Upper lobe of left lung (tissue), 6 donors: ENCODE measurements around the gene SEL1L. TPM values are rescaled to one million over a fixed set of nuclear protein-coding genes. Genes with fewer than 3 reads are reported as not detected.

Experiments used
- ATAC-seq, 2 donors: fragments of 200-7000 bp; cut with Tn5 transposase; one replicate each; pipeline ENCODE4 v1.9.1; 2022; ENCODE audit warnings: mild to moderate bottlenecking in 2 of 2, moderate library complexity in 2 of 2; ENCODE audit not compliant: low FRiP score in 2 of 2
- DNase-seq, 2 donors: peaks; one replicate each; pipeline ENCODE4 v3.0.0-alpha.2; 2019 to 2020
- H3K27ac ChIP-seq, 4 donors: fragments of 200-600 bp; sonication (generic); one replicate each; pipeline ENCODE4 v1.5.1; 2016 to 2019
- H3K27me3 ChIP-seq, 4 donors: fragments of 200-600 bp; sonication (generic); one replicate each; pipeline ENCODE4 v1.5.1; 2017 to 2019
- H3K36me3 ChIP-seq, 4 donors: fragments of 200-600 bp; sonication (generic); one replicate each; pipeline ENCODE4 v1.5.1; 2016 to 2019
- H3K4me1 ChIP-seq, 4 donors: fragments of 200-600 bp; sonication (generic); one replicate each; pipeline ENCODE4 v1.5.1; 2018 to 2019
- H3K4me3 ChIP-seq, 4 donors: fragments of 200-600 bp; sonication (generic); one replicate each; pipeline ENCODE4 v1.5.1; 2017 to 2019; ENCODE audit warnings: mild to moderate bottlenecking in 2 of 4, moderate library complexity in 1 of 4
- H3K9me3 ChIP-seq, 4 donors: fragments of 200-600 bp; sonication (generic); one replicate each; pipeline ENCODE4 v1.5.1; 2018 to 2019
- CTCF ChIP-seq, 6 experiments: fragments of 450-650 bp in 4 of 6; fragments of 200-600 bp in 2 of 6; sonication (generic) in 2 of 6; IDR thresholded peaks; one replicate each; pipeline ENCODE4 v1.5.1; 2016 to 2019; ENCODE audit warnings: antibody characterized with exemption in 6 of 6
- EP300 ChIP-seq, 4 donors: sonication (generic); formaldehyde crosslinking; IDR thresholded peaks; one replicate each; pipeline ENCODE4 v1.5.1; 2017; ENCODE audit warnings: antibody characterized with exemption in 4 of 4, control low read depth in 2 of 4
- POLR2A ChIP-seq, 4 donors: fragments of 450-650 bp; IDR thresholded peaks; one replicate each; pipeline ENCODE4 v1.5.1; 2016 to 2017; ENCODE audit warnings: antibody characterized with exemption in 4 of 4, mild to moderate bottlenecking in 2 of 4
- POLR2AphosphoS5 ChIP-seq, 2 donors: sonication (generic); formaldehyde crosslinking; IDR thresholded peaks; one replicate each; pipeline ENCODE4 v1.5.1; 2017; ENCODE audit warnings: antibody characterized with exemption in 2 of 2
- WGBS, 2 donors: methylation state at CpG; one replicate each; pipeline ENCODE4 v1.1.5; 2017 to 2018; 5-methylcytosine and 5-hydroxymethylcytosine counted together
- total RNA-seq, 6 donors: library from RNA; depleted of rRNA in 4 of 6; stranded (reverse); fragments of >200 nt in 4 of 6; gene quantifications; one replicate each; pipeline versions ENCODE4 v1.1.0 to v1.2.1, GENCODE V29; 2016 to 2021
- donor health status: DM: no; HTN: no; CAD: no; lungs with moderate emphysema.
- donor health status: DM: no; HTN: yes; CAD: no; lungs with severe emphysema.

Gene SEL1L
- total RNA-seq, 6 donors from 2014 or later = 24.1 to 120 (median 64.0) TPM

GRCh38 chr14:81559385-81559784 is 25.7 kb upstream of the SEL1L start:
- WGBS, 2 donors = 43 to 57% methylated on average over 3 of the region's 3 CpGs
- TF ChIP-seq POLR2A (IDR thresholded peaks at IDR 0.05) = no peak
- TF ChIP-seq EP300 (IDR thresholded peaks at IDR 0.05) = no peak
- no peak for TF ChIP-seq POLR2AphosphoS5 (IDR thresholded peaks at IDR 0.05)
- TF ChIP-seq CTCF (IDR thresholded peaks at IDR 0.05) = no peak
- Histone ChIP-seq H3K27ac (no peak overlapping the region), H3K27me3 (no peaks in the 10 kb centered on the region), H3K4me3 (no peak overlapping the region), H3K9me3 (peaks cover 0 to 3% (median 0%) of the 10 kb centered on the region in 4 donors), H3K36me3 (no peaks in the 10 kb centered on the region), H3K4me1 (no peaks in the 10 kb centered on the region)
- DNase-seq = no peak
- no peak for ATAC-seq

GRCh38 chr14:81557146-81557545 is 23.5 kb upstream of the SEL1L start:
- Histone ChIP-seq H3K4me1 (no peaks in the 10 kb centered on the region), H3K36me3 (no peaks in the 10 kb centered on the region), H3K4me3 (no peak overlapping the region), H3K27ac (no peak overlapping the region), H3K9me3 (peaks cover 0 to 3% (median 0%) of the 10 kb centered on the region in 4 donors), H3K27me3 (no peaks in the 10 kb centered on the region)
- 91 to 96% methylated on average over 1 of the region's 1 CpG for WGBS, 2 donors
- ATAC-seq (no peak), DNase-seq (no peak)
- TF ChIP-seq EP300 (IDR thresholded peaks at IDR 0.05) (no peak), CTCF (IDR thresholded peaks at IDR 0.05) (no peak), POLR2AphosphoS5 (IDR thresholded peaks at IDR 0.05) (no peak), POLR2A (IDR thresholded peaks at IDR 0.05) (no peak)

- no peaks in the 10 kb centered on the region for H3K27me3 ChIP-seq
- H3K36me3 ChIP-seq = no peaks in the 10 kb centered on the region
- no peak for TF ChIP-seq EP300 (IDR thresholded peaks at IDR 0.05)
- no peak for TF ChIP-seq CTCF (IDR thresholded peaks at IDR 0.05)
- no peak for TF ChIP-seq POLR2A (IDR thresholded peaks at IDR 0.05)
- no peak for TF ChIP-seq POLR2AphosphoS5 (IDR thresholded peaks at IDR 0.05)
- DNase-seq (no peak), ATAC-seq (no peak)
- no peaks in the 10 kb centered on the region for H3K4me1 ChIP-seq
- no peak overlapping the region for H3K4me3 ChIP-seq
- 85 to 90% methylated on average over 2 of the region's 2 CpGs for WGBS, 2 donors
- no peak overlapping the region for H3K27ac ChIP-seq
- peaks cover 0 to 3% (median 0%) of the 10 kb centered on the region in 4 donors for H3K9me3 ChIP-seq
Measured at GRCh38 chr14:81555684-81556083, 22.0 kb upstream of the SEL1L start.

- Histone ChIP-seq H3K4me3 (no peak overlapping the region), H3K4me1 (no peaks in the 10 kb centered on the region), H3K9me3 (peaks cover 0 to 3% (median 0%) of the 10 kb centered on the region in 4 donors), H3K36me3 (no peaks in the 10 kb centered on the region), H3K27ac (no peak overlapping the region), H3K27me3 (no peaks in the 10 kb centered on the region)
- 70 to 73% methylated on average over 4 of the region's 4 CpGs for WGBS, 2 donors
- TF ChIP-seq POLR2A (IDR thresholded peaks at IDR 0.05) (no peak), CTCF (IDR thresholded peaks at IDR 0.05) (no peak)
- DNase-seq (no peak), ATAC-seq (no peak)
Measured at GRCh38 chr14:81555051-81555450, 21.4 kb upstream of the SEL1L start.

- Histone ChIP-seq H3K36me3 (no peaks in the 10 kb centered on the region), H3K4me1 (no peaks in the 10 kb centered on the region), H3K4me3 (no peak overlapping the region), H3K9me3 (no peaks in the 10 kb centered on the region), H3K27ac (no peak overlapping the region), H3K27me3 (no peaks in the 10 kb centered on the region)
- ATAC-seq = no peak
- WGBS, 2 donors = 88 to 93% methylated on average over 3 of the region's 3 CpGs
- no peak for TF ChIP-seq CTCF (IDR thresholded peaks at IDR 0.05)
- no peak for TF ChIP-seq POLR2AphosphoS5 (IDR thresholded peaks at IDR 0.05)
- TF ChIP-seq POLR2A (IDR thresholded peaks at IDR 0.05) = no peak
- TF ChIP-seq EP300 (IDR thresholded peaks at IDR 0.05) = no peak
- no peak for DNase-seq
Measured at GRCh38 chr14:81551471-81551870, 17.8 kb upstream of the SEL1L start.
